HL-60 (cell line): ENCODE data around the gene PTDSS2.

Source experiments
- DNase-seq, 2 experiments: peaks; one replicate each; pipeline ENCODE4 v3.0.0-alpha.2; 2010 to 2020; ENCODE audit warnings: low read depth in 1 of 2, low spot score in 1 of 2
- H3K27ac ChIP-seq: fragments of 250-450 bp; sonication (Bioruptor Pico); replicated peaks from 2 replicates; pipeline ENCODE4 v1.5.1; 2020; ENCODE audit warnings: mild to moderate bottlenecking, moderate library complexity
- H3K27me3 ChIP-seq: fragments of 250-450 bp; sonication (Bioruptor Pico); 2 replicates; pipeline ENCODE4 v1.5.1; 2021; ENCODE audit warnings: mild to moderate bottlenecking, moderate library complexity; ENCODE audit not compliant: insufficient read depth, poor library complexity, severe bottlenecking
- H3K4me3 ChIP-seq: replicated peaks from 2 replicates; pipeline ENCODE4 v1.5.1; 2011; ENCODE audit warnings: mild to moderate bottlenecking, control low read depth, low read length; ENCODE audit not compliant: insufficient read depth
- CTCF ChIP-seq: IDR thresholded peaks from one replicate; pipeline ENCODE4 v1.5.1; 2011; ENCODE audit warnings: low read length, control low read depth, inconsistent platforms; ENCODE audit not compliant: insufficient read depth
- GABPA ChIP-seq: IDR thresholded peaks from 2 replicates; pipeline ENCODE4 v1.6.1; 2012; ENCODE audit warnings: low read depth
- POLR2AphosphoS5 ChIP-seq: IDR thresholded peaks from 2 replicates; pipeline ENCODE4 v1.6.1; 2012; ENCODE audit warnings: low read depth
- REST ChIP-seq: IDR thresholded peaks from 2 replicates; pipeline ENCODE4 v1.6.1; 2012; ENCODE audit warnings: low read depth; ENCODE audit not compliant: insufficient replicate concordance
- SPI1 ChIP-seq: IDR thresholded peaks from 2 replicates; pipeline ENCODE4 v1.6.1; 2012; ENCODE audit warnings: low read depth, mild to moderate bottlenecking, borderline replicate concordance

The PTDSS2 gene

GRCh38 chr11:447923-448731 lies 2.0 kb upstream of the PTDSS2 start:
- Histone ChIP-seq H3K27me3 (no peaks in the 10 kb centered on the region), H3K27ac (peak overlapping the region; percentile 73), H3K4me3 (peak overlapping the region; percentile 70)
- TF ChIP-seq GABPA: no peak
- TF ChIP-seq REST: no peak
- TF ChIP-seq CTCF: peak; percentile 85
- peak; percentile 40; the same call in 1 of the 2 replicates for TF ChIP-seq POLR2AphosphoS5
- TF ChIP-seq SPI1: no peak
- DNase-seq: peak; percentile 84 to 91

DNA sequence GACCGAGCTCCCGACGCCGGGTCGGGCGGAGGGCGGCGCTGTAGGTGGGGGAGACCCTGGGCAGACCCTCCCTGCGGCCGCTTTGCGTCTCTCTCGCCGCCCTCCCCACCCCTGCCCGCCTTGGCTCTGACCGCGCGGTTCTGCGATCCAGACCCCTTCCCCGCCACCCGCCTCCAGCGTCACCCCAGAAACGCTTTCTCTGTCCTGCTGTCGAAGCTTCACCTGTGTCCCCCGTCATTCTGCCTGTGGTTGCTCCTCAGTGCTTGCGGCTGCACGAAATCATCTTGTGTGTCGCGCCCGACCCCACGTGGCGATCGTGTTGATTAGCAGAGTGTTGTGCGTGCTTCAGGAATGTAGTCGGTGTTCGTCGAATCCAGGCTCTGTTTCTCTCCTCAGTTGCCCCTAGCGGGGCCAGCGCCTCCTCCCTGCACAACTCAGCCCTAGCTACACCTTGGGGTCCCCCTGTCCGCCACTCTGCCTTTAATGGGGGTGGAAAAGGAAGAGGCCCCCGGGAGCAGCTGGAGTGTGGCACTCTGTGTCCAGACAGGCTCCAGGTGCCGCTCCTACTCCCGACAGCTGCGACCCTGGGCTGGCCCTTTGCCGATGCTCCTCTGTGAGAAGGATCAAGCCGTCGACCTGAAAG lies 851 bp downstream of the PTDSS2 start:
- H3K4me3 ChIP-seq: peak overlapping the region; percentile 89
- peak; percentile 57 to 85 for DNase-seq
- no peaks in the 10 kb centered on the region for H3K27me3 ChIP-seq
- peak; percentile 11 for TF ChIP-seq CTCF
- no peak for TF ChIP-seq GABPA
- TF ChIP-seq REST: no peak
- no peak for TF ChIP-seq POLR2AphosphoS5
- TF ChIP-seq SPI1: no peak
- H3K27ac ChIP-seq: peak overlapping the region; percentile 70

DNA sequence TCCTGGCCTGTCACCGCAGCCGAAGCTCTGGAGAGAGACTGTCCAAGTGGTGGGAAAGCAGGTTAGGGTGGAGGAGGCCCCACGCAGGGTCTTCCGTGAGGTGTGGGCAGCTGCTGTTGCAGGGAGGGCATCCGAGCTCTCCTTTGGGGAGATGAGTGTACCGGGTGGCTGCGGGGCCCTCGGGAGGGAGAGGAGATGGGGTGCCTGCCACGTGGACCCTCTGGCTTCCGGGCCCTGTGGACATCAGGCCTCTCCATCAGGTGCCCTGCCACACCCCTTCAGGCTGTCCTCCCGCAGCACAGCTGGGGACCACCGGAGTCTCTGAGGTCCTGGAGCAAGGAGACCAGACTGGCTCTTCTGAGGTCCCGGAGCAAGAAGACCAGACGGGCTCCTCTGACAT lies 1.7 kb downstream of the PTDSS2 start:
- no peak for DNase-seq
- Histone ChIP-seq H3K4me3 (no peak overlapping the region), H3K27ac (no peak overlapping the region), H3K27me3 (no peaks in the 10 kb centered on the region)
- TF ChIP-seq GABPA (no peak), POLR2AphosphoS5 (no peak), REST (no peak), CTCF (no peak), SPI1 (no peak)
